Upper lobe of right lung (tissue), 1 donor: ENCODE data around the gene PDCD2L. TPM values are rescaled to one million over a fixed set of nuclear protein-coding genes. Genes with fewer than 3 reads are reported as not detected.

ENCODE experiments used
- ATAC-seq: fragments of 200-7000 bp; cut with Tn5 transposase; one replicate; pipeline ENCODE4 v1.9.1; 2020; ENCODE audit warnings: mild to moderate bottlenecking, moderate library complexity
- DNase-seq: peaks from one replicate; pipeline ENCODE4 v3.0.0-alpha.2; 2020
- H3K27ac ChIP-seq: fragments of 200-600 bp; one replicate; pipeline ENCODE4 v1.8.0; 2022
- H3K27me3 ChIP-seq: fragments of 200-600 bp; one replicate; pipeline ENCODE4 v1.8.0; 2022; ENCODE audit warnings: mild to moderate bottlenecking
- H3K36me3 ChIP-seq: fragments of 200-600 bp; one replicate; pipeline ENCODE4 v1.8.0; 2022
- H3K4me1 ChIP-seq: fragments of 200-600 bp; one replicate; pipeline ENCODE4 v1.8.0; 2022
- H3K4me3 ChIP-seq: fragments of 200-600 bp; one replicate; pipeline ENCODE4 v1.8.0; 2022; ENCODE audit warnings: mild to moderate bottlenecking
- H3K9me3 ChIP-seq: fragments of 200-600 bp; one replicate; pipeline ENCODE4 v1.8.0; 2022
- intact Hi-C: fragments of 100-400 bp; cut with DNase I; formaldehyde crosslinking; loops from one replicate; pipeline ENCODE4 v1.11.0; 2022
- long read RNA-seq: library from polyadenylated mRNA; unstranded; transcript quantifications from one replicate; pipeline ENCODE4 v2.0.0, GENCODE V29; 2021
- total RNA-seq: library from RNA; stranded (reverse); fragmentation: NEBNext Ultra II Directional; extraction: Animal tissue kit (Norgen Biotek cat#: 25700); gene quantifications from one replicate; pipeline ENCODE4 v1.2.1, GENCODE V29; 2021
- TF ChIP-seq, protein P1 (sequence below): fragments of 200-600 bp; IDR thresholded peaks from one replicate; pipeline ENCODE4 v1.8.0; 2022; ENCODE audit warnings: antibody characterized with exemption
- donor health status: DM: no; HTN: yes; CAD: no; lungs with severe emphysema.

The PDCD2L gene, protein sequence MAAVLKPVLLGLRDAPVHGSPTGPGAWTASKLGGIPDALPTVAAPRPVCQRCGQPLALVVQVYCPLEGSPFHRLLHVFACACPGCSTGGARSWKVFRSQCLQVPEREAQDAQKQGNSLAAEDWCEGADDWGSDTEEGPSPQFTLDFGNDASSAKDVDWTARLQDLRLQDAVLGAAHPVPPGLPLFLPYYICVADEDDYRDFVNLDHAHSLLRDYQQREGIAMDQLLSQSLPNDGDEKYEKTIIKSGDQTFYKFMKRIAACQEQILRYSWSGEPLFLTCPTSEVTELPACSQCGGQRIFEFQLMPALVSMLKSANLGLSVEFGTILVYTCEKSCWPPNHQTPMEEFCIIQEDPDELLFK
- 7.4 TPM for total RNA-seq
- long read RNA-seq, partial matches to known transcripts, result 0 of 4 reads
- long read RNA-seq, other reads (novel, unspliced or antisense), result 0 of 4 reads

DNA sequence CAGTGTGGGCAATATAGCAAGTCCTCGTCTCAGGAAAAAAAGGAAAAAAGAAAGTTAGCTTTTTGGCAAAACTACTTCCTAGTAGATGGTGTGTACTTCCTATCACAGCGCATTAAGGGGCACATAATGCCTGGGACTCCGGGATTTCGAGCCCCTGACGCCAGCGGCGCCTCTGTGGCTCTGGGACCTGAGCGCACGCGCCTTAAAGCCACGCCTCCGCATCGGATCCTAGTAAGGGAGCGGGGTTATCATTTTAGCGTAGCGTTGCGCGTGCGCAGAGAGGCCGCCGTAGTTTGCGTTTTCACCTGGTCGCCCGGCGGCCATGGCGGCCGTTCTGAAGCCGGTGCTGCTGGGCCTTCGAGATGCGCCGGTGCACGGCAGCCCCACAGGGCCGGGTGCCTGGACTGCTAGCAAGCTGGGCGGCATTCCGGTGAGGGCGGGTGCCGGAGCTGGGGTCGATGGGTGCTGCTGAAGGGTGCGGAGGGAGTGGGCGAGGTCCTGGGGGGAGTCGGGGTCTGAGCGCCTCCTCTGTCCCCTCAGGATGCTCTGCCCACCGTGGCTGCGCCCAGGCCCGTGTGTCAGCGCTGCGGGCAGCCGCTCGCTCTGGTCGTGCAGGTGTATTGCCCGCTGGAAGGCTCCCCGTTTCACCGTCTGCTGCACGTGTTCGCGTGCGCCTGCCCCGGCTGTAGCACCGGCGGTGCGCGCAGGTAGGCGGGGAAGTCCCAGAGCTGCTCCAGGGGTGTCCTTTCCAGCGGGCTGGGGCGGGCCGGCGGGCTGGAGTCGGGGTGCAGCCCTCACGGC lies at the start of gene PDCD2L:
PDCD2L (plus strand) TSS at position 291 of the 801 bp plus-strand sequence; CDS start at position 323, 32 bp downstream.
- intact Hi-C loops, result no loop called here
- Histone ChIP-seq H3K4me3 (peak within 1 kb of the TSS; percentile 86), H3K4me1 (peaks cover 4% of the 10 kb centered on the region), H3K36me3 (peaks cover 28% of the 10 kb centered on the region), H3K27ac (peak within 1 kb of the TSS; percentile 80), H3K27me3 (no peaks in the 10 kb centered on the region), H3K9me3 (no peaks in the 10 kb centered on the region)
- peak; percentile 96 for ATAC-seq
- TF ChIP-seq, protein P1, sequence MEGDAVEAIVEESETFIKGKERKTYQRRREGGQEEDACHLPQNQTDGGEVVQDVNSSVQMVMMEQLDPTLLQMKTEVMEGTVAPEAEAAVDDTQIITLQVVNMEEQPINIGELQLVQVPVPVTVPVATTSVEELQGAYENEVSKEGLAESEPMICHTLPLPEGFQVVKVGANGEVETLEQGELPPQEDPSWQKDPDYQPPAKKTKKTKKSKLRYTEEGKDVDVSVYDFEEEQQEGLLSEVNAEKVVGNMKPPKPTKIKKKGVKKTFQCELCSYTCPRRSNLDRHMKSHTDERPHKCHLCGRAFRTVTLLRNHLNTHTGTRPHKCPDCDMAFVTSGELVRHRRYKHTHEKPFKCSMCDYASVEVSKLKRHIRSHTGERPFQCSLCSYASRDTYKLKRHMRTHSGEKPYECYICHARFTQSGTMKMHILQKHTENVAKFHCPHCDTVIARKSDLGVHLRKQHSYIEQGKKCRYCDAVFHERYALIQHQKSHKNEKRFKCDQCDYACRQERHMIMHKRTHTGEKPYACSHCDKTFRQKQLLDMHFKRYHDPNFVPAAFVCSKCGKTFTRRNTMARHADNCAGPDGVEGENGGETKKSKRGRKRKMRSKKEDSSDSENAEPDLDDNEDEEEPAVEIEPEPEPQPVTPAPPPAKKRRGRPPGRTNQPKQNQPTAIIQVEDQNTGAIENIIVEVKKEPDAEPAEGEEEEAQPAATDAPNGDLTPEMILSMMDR, result no peak
- DNase-seq, result peak; percentile 97

DNA sequence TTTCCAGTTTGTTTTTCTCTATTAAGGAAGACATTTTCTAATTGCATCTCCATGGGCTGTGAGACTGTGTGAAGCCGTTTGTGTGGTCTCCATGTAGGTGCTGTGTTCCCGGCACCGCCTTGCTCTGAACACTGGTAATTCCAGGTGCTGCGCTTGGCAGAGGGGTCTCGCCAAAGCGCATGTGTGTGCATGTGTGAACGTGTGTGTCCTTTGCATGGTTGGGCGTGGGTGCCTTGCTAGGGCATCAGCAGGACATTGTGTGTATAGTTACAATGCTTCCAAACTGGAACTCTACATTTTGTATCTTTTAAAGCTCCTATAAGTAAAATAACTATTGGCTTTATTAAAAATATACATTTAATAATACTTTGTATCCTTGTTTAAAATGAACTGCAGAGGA lies 49.0 kb upstream of the PDCD2L start:
- H3K36me3 ChIP-seq, result peaks cover 41% of the 10 kb centered on the region
- no peak overlapping the region for H3K27ac ChIP-seq
- intact Hi-C loops, result no loop called here
- DNase-seq (no peak), ATAC-seq (no peak)
- no peaks in the 10 kb centered on the region for H3K27me3 ChIP-seq
- no peak overlapping the region for H3K4me3 ChIP-seq
- TF ChIP-seq, protein P1, result no peak
- H3K9me3 ChIP-seq, result no peaks in the 10 kb centered on the region
- peaks cover 7% of the 10 kb centered on the region for H3K4me1 ChIP-seq

DNA sequence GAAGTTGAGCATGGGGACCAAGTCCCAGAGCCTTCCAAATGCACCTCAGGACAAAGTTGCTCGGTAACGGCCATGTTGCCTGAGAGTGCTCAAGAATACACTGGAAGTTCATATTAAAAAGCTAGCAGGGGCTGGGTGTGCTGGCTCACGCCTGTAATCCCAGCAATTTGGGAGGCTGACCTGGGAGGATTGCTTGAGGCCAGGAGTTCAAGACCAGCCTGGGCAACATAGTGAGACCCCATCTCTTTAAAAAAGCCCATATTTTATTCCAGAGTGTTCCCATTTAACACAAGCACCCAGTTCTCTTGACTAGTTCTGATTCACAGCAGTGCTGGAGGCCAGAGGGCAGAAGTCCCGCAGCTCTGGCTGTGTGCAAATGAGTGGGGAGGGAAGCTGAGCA lies 47.3 kb upstream of the PDCD2L start:
- TF ChIP-seq, protein P1, result no peak
- ATAC-seq (no peak), DNase-seq (no peak)
- H3K27me3 ChIP-seq, result no peaks in the 10 kb centered on the region
- H3K4me3 ChIP-seq, result no peak overlapping the region
- intact Hi-C loops, result no loop called here
- H3K36me3 ChIP-seq, result peaks cover 29% of the 10 kb centered on the region
- peaks cover 7% of the 10 kb centered on the region for H3K4me1 ChIP-seq
- H3K9me3 ChIP-seq, result no peaks in the 10 kb centered on the region
- no peak overlapping the region for H3K27ac ChIP-seq

DNA sequence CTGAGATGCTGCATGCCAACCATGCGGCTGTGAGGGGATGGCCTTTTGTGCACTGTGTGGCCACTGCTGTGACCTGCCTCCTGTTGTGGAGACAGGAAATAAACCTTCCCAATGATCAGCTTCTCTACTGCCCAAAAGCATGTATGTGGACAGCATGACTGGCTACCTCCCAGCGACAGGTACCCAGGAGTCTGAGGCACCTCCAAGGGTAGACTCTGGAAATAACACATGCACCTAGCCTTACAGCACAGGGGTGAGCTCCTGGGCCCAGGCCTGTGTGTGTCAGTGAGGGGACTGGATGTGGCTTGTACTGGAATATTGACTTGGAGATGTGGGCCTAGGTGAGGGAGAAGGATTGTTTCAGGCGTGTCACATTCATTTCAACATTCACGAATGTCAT lies 46.8 kb upstream of the PDCD2L start:
- TF ChIP-seq, protein P1, result no peak
- DNase-seq (no peak), ATAC-seq (no peak)
- Histone ChIP-seq H3K27me3 (no peaks in the 10 kb centered on the region), H3K4me3 (no peak overlapping the region), H3K36me3 (peaks cover 25% of the 10 kb centered on the region), H3K4me1 (peaks cover 7% of the 10 kb centered on the region), H3K9me3 (no peaks in the 10 kb centered on the region), H3K27ac (no peak overlapping the region)
- intact Hi-C loops, result no loop called here

DNA sequence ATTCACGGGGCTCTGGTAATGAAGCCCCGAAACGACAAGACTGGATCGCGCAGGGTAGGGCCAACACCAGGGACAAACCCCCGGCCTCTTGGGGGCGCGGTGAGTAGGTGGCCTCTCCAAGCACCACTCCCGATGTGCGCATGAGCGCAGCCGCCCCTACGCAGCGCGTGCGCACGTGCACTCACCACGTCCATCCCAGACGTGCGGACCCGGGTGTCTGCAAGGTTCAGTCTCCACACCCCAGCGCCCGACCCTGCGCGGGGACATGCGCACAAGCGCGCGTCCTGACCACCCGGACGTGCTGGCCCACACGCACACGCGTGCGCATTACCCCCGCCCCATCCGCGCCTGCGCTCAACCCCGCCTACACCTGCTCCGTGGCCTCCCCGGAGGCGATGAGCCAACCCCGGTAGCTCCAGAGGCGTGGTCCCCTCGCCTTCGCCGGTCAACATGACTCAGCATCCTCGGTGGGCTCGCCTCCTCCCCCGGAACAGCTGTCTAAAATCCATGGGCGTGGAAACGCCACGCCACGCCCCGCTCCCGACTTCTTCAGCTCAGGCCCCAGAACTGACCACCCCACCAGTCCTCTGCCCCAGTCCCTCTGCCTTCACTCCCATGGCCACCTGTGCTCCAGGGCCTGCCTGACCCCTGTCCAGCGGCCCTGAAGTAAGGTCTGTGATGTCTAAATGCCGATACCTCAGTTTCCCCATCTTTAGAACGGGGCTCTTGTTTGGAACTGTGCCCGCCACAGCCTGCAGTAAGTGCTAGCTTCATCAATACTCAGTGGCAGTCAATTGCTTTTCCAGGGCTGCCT lies 44.9 kb upstream of the PDCD2L start:
- Histone ChIP-seq H3K36me3 (peaks cover 9% of the 10 kb centered on the region), H3K27me3 (no peaks in the 10 kb centered on the region), H3K9me3 (no peaks in the 10 kb centered on the region), H3K27ac (peak overlapping the region; percentile 80), H3K4me3 (peak overlapping the region; percentile 53), H3K4me1 (peaks cover 7% of the 10 kb centered on the region)
- ATAC-seq, result peak; percentile 97
- TF ChIP-seq, protein P1, result peak; percentile 60
- peak; percentile 99 for DNase-seq
- intact Hi-C loops, result no loop called here
